ENCODE results near the gene PRLR. TPM values are rescaled to one million over a fixed set of nuclear protein-coding genes. Genes with fewer than 3 reads are reported as not detected.

PRLR gene
- polyA plus RNA-seq, 3 donors from 2014 or later: not detected

GRCh38 chr5:35223787-35224395 lies 6.4 kb downstream of the PRLR start:
- Mint-ChIP-seq H3K27me3 (ENCODE audit: low read depth in 3 of 3) (peaks cover 3 to 25% (median 5%) of the 10 kb centered on the region in 3 donors), H3K9me3 (peaks cover 0 to 5% (median 0%) of the 10 kb centered on the region in 6 donors), H3K27ac (no peak overlapping the region), H3K4me1 (no peaks in the 10 kb centered on the region), H3K4me3 (no peak overlapping the region), H3K36me3 (no peaks in the 10 kb centered on the region)
- no peak for DNase-seq

- H3K4me3 Mint-ChIP-seq: no peak overlapping the region
Measured at GRCh38 chr5:35220967-35221366, 9.3 kb downstream of the PRLR start.

GRCh38 chr5:35218981-35219380 lies 11.3 kb downstream of the PRLR start:
- Mint-ChIP-seq H3K9me3 (peaks cover 0 to 5% (median under 1%) of the 10 kb centered on the region in 6 donors), H3K27me3 (ENCODE audit: low read depth in 3 of 3) (peaks cover 4 to 8% (median 4%) of the 10 kb centered on the region in 3 donors), H3K36me3 (no peaks in the 10 kb centered on the region), H3K4me3 (no peak overlapping the region), H3K27ac (no peak overlapping the region), H3K4me1 (no peaks in the 10 kb centered on the region)
- DNase-seq: no peak

More at GRCh38 chr5:35220967-35221366, 9.3 kb downstream of the PRLR start:
- Mint-ChIP-seq H3K27ac (no peak overlapping the region), H3K27me3 (ENCODE audit: low read depth in 3 of 3) (peaks cover 4 to 9% (median 4%) of the 10 kb centered on the region in 3 donors), H3K9me3 (peaks cover 0 to 3% (median 0%) of the 10 kb centered on the region in 6 donors), H3K36me3 (no peaks in the 10 kb centered on the region), H3K4me1 (no peaks in the 10 kb centered on the region)
- no peak for DNase-seq

GRCh38 chr5:35214051-35214450 lies 16.2 kb downstream of the PRLR start:
- H3K4me1 Mint-ChIP-seq: no peaks in the 10 kb centered on the region
- peaks cover 0 to 5% (median under 1%) of the 10 kb centered on the region in 6 donors for H3K9me3 Mint-ChIP-seq
- H3K4me3 Mint-ChIP-seq: no peak overlapping the region
- H3K36me3 Mint-ChIP-seq: no peaks in the 10 kb centered on the region
- no peak overlapping the region for H3K27ac Mint-ChIP-seq
- H3K27me3 Mint-ChIP-seq (ENCODE audit: low read depth in 3 of 3): peaks cover 0 to 6% (median 2%) of the 10 kb centered on the region in 3 donors
- DNase-seq: no peak

GRCh38 chr5:35213608-35214007 lies 16.7 kb downstream of the PRLR start:
- no peak for DNase-seq
- Mint-ChIP-seq H3K4me3 (no peak overlapping the region), H3K36me3 (no peaks in the 10 kb centered on the region), H3K4me1 (no peaks in the 10 kb centered on the region), H3K9me3 (peaks cover 0 to 5% (median under 1%) of the 10 kb centered on the region in 6 donors), H3K27ac (no peak overlapping the region), H3K27me3 (ENCODE audit: low read depth in 3 of 3) (peaks cover 0 to 2% (median 2%) of the 10 kb centered on the region in 3 donors)

- peaks cover 0 to 7% (median 0%) of the 10 kb centered on the region in 6 donors for H3K9me3 Mint-ChIP-seq
- no peak for DNase-seq
- no peak overlapping the region for H3K27ac Mint-ChIP-seq
- no peak overlapping the region for H3K4me3 Mint-ChIP-seq
- no peaks in the 10 kb centered on the region for H3K4me1 Mint-ChIP-seq
- peaks cover 0 to 2% (median 1%) of the 10 kb centered on the region in 3 donors for H3K27me3 Mint-ChIP-seq (ENCODE audit: low read depth in 3 of 3)
- no peaks in the 10 kb centered on the region for H3K36me3 Mint-ChIP-seq
Measured at GRCh38 chr5:35212122-35212982, 17.9 kb downstream of the PRLR start.

GRCh38 chr5:35209862-35210261 lies 20.4 kb downstream of the PRLR start:
- H3K4me3 Mint-ChIP-seq: no peak overlapping the region

GRCh38 chr5:35205606-35206005 lies 24.7 kb downstream of the PRLR start:
- Mint-ChIP-seq H3K36me3 (no peaks in the 10 kb centered on the region), H3K27ac (no peak overlapping the region)

More at GRCh38 chr5:35209862-35210261, 20.4 kb downstream of the PRLR start:
- Mint-ChIP-seq H3K27me3 (ENCODE audit: low read depth in 3 of 3) (peaks cover 0 to 2% (median 0%) of the 10 kb centered on the region in 3 donors), H3K4me1 (no peaks in the 10 kb centered on the region), H3K36me3 (no peaks in the 10 kb centered on the region), H3K9me3 (peaks cover 0 to 5% (median 0%) of the 10 kb centered on the region in 6 donors), H3K27ac (no peak overlapping the region)
- no peak for DNase-seq

GRCh38 chr5:35205186-35205585 lies 25.1 kb downstream of the PRLR start:
- peaks cover 0 to 4% (median 2%) of the 10 kb centered on the region in 3 donors for H3K27me3 Mint-ChIP-seq (ENCODE audit: low read depth in 3 of 3)

More at GRCh38 chr5:35205606-35206005, 24.7 kb downstream of the PRLR start:
- Mint-ChIP-seq H3K27me3 (ENCODE audit: low read depth in 3 of 3) (peaks cover 0 to 2% (median 2%) of the 10 kb centered on the region in 3 donors), H3K4me1 (no peaks in the 10 kb centered on the region), H3K4me3 (no peak overlapping the region), H3K9me3 (peaks cover 0 to 2% (median 0%) of the 10 kb centered on the region in 6 donors)
- DNase-seq: no peak

GRCh38 chr5:35203403-35203802 lies 26.9 kb downstream of the PRLR start:
- no peak overlapping the region for H3K4me3 Mint-ChIP-seq
- H3K4me1 Mint-ChIP-seq: no peaks in the 10 kb centered on the region
- peaks cover 0 to 4% (median 0%) of the 10 kb centered on the region in 3 donors for H3K27me3 Mint-ChIP-seq (ENCODE audit: low read depth in 3 of 3)
- no peak for DNase-seq
- H3K36me3 Mint-ChIP-seq: no peaks in the 10 kb centered on the region
- no peak overlapping the region for H3K27ac Mint-ChIP-seq
- H3K9me3 Mint-ChIP-seq: peaks cover 0 to 2% (median 0%) of the 10 kb centered on the region in 6 donors

More at GRCh38 chr5:35205186-35205585, 25.1 kb downstream of the PRLR start:
- Mint-ChIP-seq H3K9me3 (peaks cover 0 to 2% (median 0%) of the 10 kb centered on the region in 6 donors), H3K27ac (no peak overlapping the region), H3K4me3 (no peak overlapping the region), H3K4me1 (no peaks in the 10 kb centered on the region), H3K36me3 (no peaks in the 10 kb centered on the region)
- no peak for DNase-seq

GRCh38 chr5:35202319-35203111 lies 27.8 kb downstream of the PRLR start:
- no peak for DNase-seq
- H3K27me3 Mint-ChIP-seq (ENCODE audit: low read depth in 3 of 3): peaks cover 0 to 4% (median 0%) of the 10 kb centered on the region in 3 donors
- H3K9me3 Mint-ChIP-seq: peaks cover 0 to under 1% (median 0%) of the 10 kb centered on the region in 6 donors

GRCh38 chr5:35201291-35201690 lies 29.0 kb downstream of the PRLR start:
- H3K4me1 Mint-ChIP-seq: no peaks in the 10 kb centered on the region
- DNase-seq: no peak
- H3K27me3 Mint-ChIP-seq (ENCODE audit: low read depth in 3 of 3): peaks cover 0 to 4% (median 0%) of the 10 kb centered on the region in 3 donors
- peaks cover 0 to 2% (median 0%) of the 10 kb centered on the region in 6 donors for H3K9me3 Mint-ChIP-seq
- no peaks in the 10 kb centered on the region for H3K36me3 Mint-ChIP-seq
- H3K27ac Mint-ChIP-seq: no peak overlapping the region
- H3K4me3 Mint-ChIP-seq: no peak overlapping the region

More at GRCh38 chr5:35202319-35203111, 27.8 kb downstream of the PRLR start:
- H3K27ac Mint-ChIP-seq: no peak overlapping the region
- no peak overlapping the region for H3K4me3 Mint-ChIP-seq
- H3K36me3 Mint-ChIP-seq: no peaks in the 10 kb centered on the region
- no peaks in the 10 kb centered on the region for H3K4me1 Mint-ChIP-seq

GRCh38 chr5:35199886-35200285 lies 30.4 kb downstream of the PRLR start:
- DNase-seq: no peak
- Mint-ChIP-seq H3K4me3 (no peak overlapping the region), H3K27ac (no peak overlapping the region), H3K9me3 (peaks cover 0 to 2% (median 0%) of the 10 kb centered on the region in 6 donors), H3K4me1 (no peaks in the 10 kb centered on the region), H3K36me3 (no peaks in the 10 kb centered on the region), H3K27me3 (ENCODE audit: low read depth in 3 of 3) (peaks cover 0 to 4% (median 0%) of the 10 kb centered on the region in 3 donors)
